HUES64 (cell line): Measurements from ENCODE around the gene SPRY2.
A peak's percentile ranks its signal among the peaks of the same experiment; 100 is the strongest.

Experiments used
- H3K27ac ChIP-seq: 2 replicates; pipeline ENCODE4 v1.7.0; 2013; ENCODE audit warnings: low read depth, low read length, inconsistent platforms
- H3K27me3 ChIP-seq: 2 replicates; pipeline ENCODE4 v1.6.1; 2013; ENCODE audit warnings: mild to moderate bottlenecking, low read length; ENCODE audit not compliant: insufficient read depth
- H3K36me3 ChIP-seq: 2 replicates; pipeline ENCODE4 v1.6.1; 2013; ENCODE audit warnings: mild to moderate bottlenecking, low read length; ENCODE audit not compliant: insufficient read depth
- H3K4me1 ChIP-seq: 2 replicates; pipeline ENCODE4 v1.6.1; 2013; ENCODE audit warnings: mild to moderate bottlenecking, low read length, moderate library complexity; ENCODE audit not compliant: insufficient read depth
- H3K4me3 ChIP-seq: 2 replicates; pipeline ENCODE4 v1.5.1; 2013; ENCODE audit warnings: mild to moderate bottlenecking, low read length, moderate library complexity
- H3K9ac ChIP-seq: 2 replicates; pipeline ENCODE4 v1.6.1; 2013; ENCODE audit warnings: mild to moderate bottlenecking, low read depth, low read length
- H3K9me3 ChIP-seq: 2 replicates; pipeline ENCODE4 v1.6.1; 2013; ENCODE audit warnings: low read depth, low read length; ENCODE audit not compliant: insufficient read depth
- WGBS: fragments of 150-250, 120-280 bp; methylation state at CpG from one replicate; pipeline ENCODE4 v1.1.7; 2013; ENCODE audit warnings: missing lambda C conversion rate; 5-methylcytosine and 5-hydroxymethylcytosine counted together

SPRY2 gene

GRCh38 chr13:80337288-80338081 is 3.4 kb downstream of the SPRY2 start:
- 28% methylated on average over 26 of the region's 26 CpGs for WGBS
- peak overlapping the region; percentile 99 for H3K4me3 ChIP-seq
- H3K4me1 ChIP-seq: peaks cover 30% of the 10 kb centered on the region; the same call in 1 of the 2 replicates
- no peak overlapping the region for H3K27ac ChIP-seq
- no peaks in the 10 kb centered on the region for H3K9me3 ChIP-seq
- peak overlapping the region; percentile 99; the same call in 1 of the 2 replicates for H3K9ac ChIP-seq
- H3K36me3 ChIP-seq: peaks cover 56% of the 10 kb centered on the region
- H3K27me3 ChIP-seq: no peaks in the 10 kb centered on the region

GRCh38 chr13:80336776-80337287 is 4.1 kb downstream of the SPRY2 start:
- H3K9me3 ChIP-seq: no peaks in the 10 kb centered on the region
- no peaks in the 10 kb centered on the region for H3K27me3 ChIP-seq
- H3K4me1 ChIP-seq: peaks cover 30% of the 10 kb centered on the region; the same call in 1 of the 2 replicates
- H3K4me3 ChIP-seq: peak overlapping the region; percentile 99
- H3K9ac ChIP-seq: peak overlapping the region; percentile 99; the same call in 1 of the 2 replicates
- WGBS: 60% methylated on average over 9 of the region's 9 CpGs
- peaks cover 62% of the 10 kb centered on the region for H3K36me3 ChIP-seq
- no peak overlapping the region for H3K27ac ChIP-seq

- WGBS: 75% methylated on average over 2 of the region's 2 CpGs
- Histone ChIP-seq H3K27me3 (no peaks in the 10 kb centered on the region), H3K4me1 (peaks cover 30% of the 10 kb centered on the region; the same call in 1 of the 2 replicates), H3K4me3 (peak overlapping the region; percentile 99), H3K9me3 (no peaks in the 10 kb centered on the region), H3K9ac (peak overlapping the region; percentile 1; the same call in 1 of the 2 replicates), H3K36me3 (peaks cover 67% of the 10 kb centered on the region), H3K27ac (no peak overlapping the region)
Observed at GRCh38 chr13:80336370-80336769, 4.6 kb downstream of the SPRY2 start.

- Histone ChIP-seq H3K9ac (peak overlapping the region; percentile 12; the same call in 1 of the 2 replicates), H3K36me3 (peaks cover 72% of the 10 kb centered on the region), H3K9me3 (no peaks in the 10 kb centered on the region), H3K27ac (peak overlapping the region; percentile 3; the same call in 1 of the 2 replicates), H3K4me3 (peak overlapping the region; percentile 99; the same call in 1 of the 2 replicates), H3K27me3 (no peaks in the 10 kb centered on the region), H3K4me1 (peaks cover 33% of the 10 kb centered on the region; the same call in 1 of the 2 replicates)
- WGBS: 100% methylated on average over 1 of the region's 2 CpGs
Observed at GRCh38 chr13:80334597-80335260, 6.2 kb downstream of the SPRY2 start.

- H3K9ac ChIP-seq: no peak overlapping the region
- peaks cover 35% of the 10 kb centered on the region; the same call in 1 of the 2 replicates for H3K4me1 ChIP-seq
- WGBS: no CpG with 5 or more reads among the region's 2 CpGs
- no peaks in the 10 kb centered on the region for H3K9me3 ChIP-seq
- H3K27ac ChIP-seq: no peak overlapping the region
- no peaks in the 10 kb centered on the region for H3K27me3 ChIP-seq
- H3K4me3 ChIP-seq: no peak overlapping the region
- H3K36me3 ChIP-seq: peaks cover 55% of the 10 kb centered on the region
Observed at GRCh38 chr13:80331984-80332383, 8.9 kb downstream of the SPRY2 start.

DNA sequence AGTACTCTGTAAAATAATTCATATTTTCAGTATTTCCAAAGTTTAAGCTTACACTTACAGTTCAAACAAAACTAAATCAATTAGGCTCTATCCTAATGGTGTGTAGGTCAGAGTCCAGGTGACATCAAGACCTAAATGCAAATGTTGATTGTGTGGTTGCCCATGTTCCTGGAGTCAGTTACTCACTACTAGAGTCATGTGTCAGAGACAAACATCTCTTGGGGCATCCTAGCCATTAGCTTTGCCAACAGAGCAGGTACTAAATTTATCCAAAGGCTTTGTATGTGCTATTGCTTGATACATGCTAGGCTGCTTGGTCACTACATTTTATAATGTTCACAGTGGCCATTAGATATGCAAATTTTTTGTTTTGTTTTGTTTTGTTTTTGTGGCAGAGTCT is 11.7 kb downstream of the SPRY2 start:
- H3K36me3 ChIP-seq: peaks cover 28% of the 10 kb centered on the region
- H3K9ac ChIP-seq: no peak overlapping the region
- H3K27me3 ChIP-seq: no peaks in the 10 kb centered on the region
- H3K4me1 ChIP-seq: peaks cover 11% of the 10 kb centered on the region; the same call in 1 of the 2 replicates
- no peak overlapping the region for H3K27ac ChIP-seq
- H3K4me3 ChIP-seq: no peak overlapping the region
- no peaks in the 10 kb centered on the region for H3K9me3 ChIP-seq

DNA sequence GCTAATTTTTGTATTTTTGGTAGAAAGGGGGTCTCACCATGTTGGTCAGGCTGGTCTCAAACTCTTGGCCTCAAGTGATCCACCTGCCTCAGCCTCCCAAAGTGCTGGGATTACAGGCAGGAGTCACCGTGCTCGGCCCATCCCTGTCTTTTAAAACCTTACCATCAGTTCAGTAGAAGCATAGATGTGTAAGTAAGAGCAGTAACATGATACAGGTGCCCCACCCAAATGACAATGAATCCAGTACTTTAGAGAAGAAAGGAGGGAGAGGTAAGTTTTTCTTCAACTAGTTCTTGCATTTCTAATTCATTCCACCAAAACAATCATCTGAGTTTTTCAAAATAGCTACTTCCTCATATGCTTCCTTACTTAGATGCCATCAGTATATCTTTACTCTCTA is 21.9 kb downstream of the SPRY2 start:
- Histone ChIP-seq H3K27me3 (no peaks in the 10 kb centered on the region), H3K4me1 (no peaks in the 10 kb centered on the region), H3K9me3 (no peaks in the 10 kb centered on the region), H3K9ac (no peak overlapping the region), H3K4me3 (no peak overlapping the region), H3K27ac (no peak overlapping the region), H3K36me3 (no peaks in the 10 kb centered on the region)
- no CpG with 5 or more reads among the region's 2 CpGs for WGBS

GRCh38 chr13:80314711-80315653 is 25.9 kb downstream of the SPRY2 start:
- Histone ChIP-seq H3K4me1 (no peaks in the 10 kb centered on the region), H3K27ac (no peak overlapping the region), H3K4me3 (no peak overlapping the region), H3K27me3 (no peaks in the 10 kb centered on the region), H3K9ac (no peak overlapping the region), H3K9me3 (no peaks in the 10 kb centered on the region), H3K36me3 (no peaks in the 10 kb centered on the region)
- WGBS: 96% methylated on average over 5 of the region's 5 CpGs

DNA sequence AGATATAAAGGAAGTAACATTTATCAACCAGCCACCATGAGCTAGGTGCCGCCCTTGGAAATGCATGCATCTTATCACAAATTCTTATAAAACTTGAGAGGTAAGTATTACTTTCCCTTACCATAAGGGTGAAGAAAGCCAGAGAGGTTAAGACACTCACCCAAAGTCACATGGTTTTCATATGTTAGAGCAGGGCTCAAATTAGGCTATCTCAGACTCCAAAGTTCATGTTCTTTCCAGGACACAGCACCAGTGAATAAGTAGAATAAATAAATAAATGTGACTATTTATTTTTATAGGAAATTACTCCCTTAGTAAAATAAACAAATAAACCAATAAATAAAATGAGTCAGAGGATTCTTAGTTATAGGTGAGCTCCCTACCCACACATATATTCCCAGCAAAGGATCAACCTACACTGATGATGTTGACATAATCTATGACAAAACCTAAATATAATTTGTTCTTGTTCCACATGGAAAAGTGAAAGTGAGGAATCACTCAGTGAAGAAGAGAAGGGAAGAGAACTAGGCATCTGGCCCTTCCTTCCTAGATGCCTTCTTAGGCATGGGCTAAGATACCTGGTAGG is 27.2 kb downstream of the SPRY2 start:
- H3K4me1 ChIP-seq: no peaks in the 10 kb centered on the region
- H3K27me3 ChIP-seq: no peaks in the 10 kb centered on the region
- H3K4me3 ChIP-seq: no peak overlapping the region
- H3K36me3 ChIP-seq: no peaks in the 10 kb centered on the region
- no CpG with 5 or more reads among the region's 1 CpG for WGBS
- no peak overlapping the region for H3K27ac ChIP-seq
- H3K9me3 ChIP-seq: no peaks in the 10 kb centered on the region
- H3K9ac ChIP-seq: no peak overlapping the region

DNA sequence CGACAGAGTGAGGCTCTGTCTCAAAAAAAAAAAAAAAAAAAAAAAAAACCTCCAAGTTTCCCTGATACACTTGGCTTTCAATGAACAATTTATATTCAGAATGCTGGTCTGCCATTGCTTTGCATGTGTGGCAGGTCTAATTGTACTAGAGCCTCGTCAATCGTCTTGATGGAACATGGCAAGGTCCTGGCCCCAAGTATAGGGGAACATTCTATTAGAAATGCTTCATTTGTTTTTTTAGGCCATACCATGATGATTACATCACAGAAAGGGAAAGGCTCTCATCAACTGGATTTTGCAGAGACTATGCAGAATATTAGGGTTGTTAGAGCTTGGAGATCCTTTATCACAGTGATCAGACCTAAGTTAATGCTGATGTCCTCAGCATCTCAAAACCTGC is 28.0 kb downstream of the SPRY2 start:
- 97% methylated on average over 2 of the region's 3 CpGs for WGBS
- Histone ChIP-seq H3K9me3 (no peaks in the 10 kb centered on the region), H3K4me3 (no peak overlapping the region), H3K36me3 (no peaks in the 10 kb centered on the region), H3K9ac (no peak overlapping the region), H3K27me3 (no peaks in the 10 kb centered on the region), H3K4me1 (no peaks in the 10 kb centered on the region), H3K27ac (no peak overlapping the region)
